ENCODE data around the gene SPSB4. TPM values are rescaled to one million over a fixed set of nuclear protein-coding genes. Genes with fewer than 3 reads are reported as not detected.

SPSB4 gene
- total RNA-seq, 4 donors from 2014 or later, result 0.12 to 5.7 (median 0.58) TPM

DNA sequence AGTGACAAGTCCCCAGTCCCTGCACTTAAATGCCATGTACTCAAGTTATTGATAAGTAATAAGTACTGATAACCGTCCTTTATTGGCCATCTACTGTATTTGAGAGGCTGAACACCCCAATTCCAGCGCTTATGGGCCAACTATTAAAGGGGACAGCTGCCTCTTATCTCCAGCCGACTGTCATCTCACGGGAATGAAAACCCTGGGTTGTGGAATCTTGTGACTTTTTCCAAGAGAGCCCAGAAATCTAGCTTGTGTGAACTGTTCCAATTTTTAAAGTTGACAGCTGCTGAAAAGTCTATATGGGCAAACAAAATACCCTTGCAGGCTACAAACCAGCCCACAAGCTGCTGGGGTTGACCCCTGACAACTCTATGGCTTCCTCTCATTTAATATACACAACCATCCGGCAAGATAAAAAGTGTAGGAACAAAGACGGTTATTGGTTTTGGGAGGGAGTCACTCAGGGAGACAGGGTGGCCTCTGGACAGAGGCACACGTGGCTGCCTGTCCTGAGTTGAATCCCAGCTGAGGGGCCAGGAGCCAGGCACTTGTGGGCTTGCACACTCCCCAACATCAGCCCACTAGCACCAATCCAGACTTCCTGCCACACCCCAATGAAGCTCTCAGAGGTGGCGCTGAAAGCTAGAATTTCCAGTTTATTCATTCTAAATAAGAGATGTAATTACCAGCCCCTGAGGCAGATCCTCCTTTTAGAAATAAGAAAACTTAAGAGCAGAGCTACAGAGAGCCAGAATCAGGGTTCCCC, 16.2 kb downstream of the SPSB4 start:
- no peak for DNase-seq (ENCODE audit: low spot score)
- no peak for ATAC-seq (ENCODE audit: low FRiP score)
- TF ChIP-seq, protein P1, sequence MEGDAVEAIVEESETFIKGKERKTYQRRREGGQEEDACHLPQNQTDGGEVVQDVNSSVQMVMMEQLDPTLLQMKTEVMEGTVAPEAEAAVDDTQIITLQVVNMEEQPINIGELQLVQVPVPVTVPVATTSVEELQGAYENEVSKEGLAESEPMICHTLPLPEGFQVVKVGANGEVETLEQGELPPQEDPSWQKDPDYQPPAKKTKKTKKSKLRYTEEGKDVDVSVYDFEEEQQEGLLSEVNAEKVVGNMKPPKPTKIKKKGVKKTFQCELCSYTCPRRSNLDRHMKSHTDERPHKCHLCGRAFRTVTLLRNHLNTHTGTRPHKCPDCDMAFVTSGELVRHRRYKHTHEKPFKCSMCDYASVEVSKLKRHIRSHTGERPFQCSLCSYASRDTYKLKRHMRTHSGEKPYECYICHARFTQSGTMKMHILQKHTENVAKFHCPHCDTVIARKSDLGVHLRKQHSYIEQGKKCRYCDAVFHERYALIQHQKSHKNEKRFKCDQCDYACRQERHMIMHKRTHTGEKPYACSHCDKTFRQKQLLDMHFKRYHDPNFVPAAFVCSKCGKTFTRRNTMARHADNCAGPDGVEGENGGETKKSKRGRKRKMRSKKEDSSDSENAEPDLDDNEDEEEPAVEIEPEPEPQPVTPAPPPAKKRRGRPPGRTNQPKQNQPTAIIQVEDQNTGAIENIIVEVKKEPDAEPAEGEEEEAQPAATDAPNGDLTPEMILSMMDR (IDR thresholded peaks at IDR 0.05), result no peak

DNA sequence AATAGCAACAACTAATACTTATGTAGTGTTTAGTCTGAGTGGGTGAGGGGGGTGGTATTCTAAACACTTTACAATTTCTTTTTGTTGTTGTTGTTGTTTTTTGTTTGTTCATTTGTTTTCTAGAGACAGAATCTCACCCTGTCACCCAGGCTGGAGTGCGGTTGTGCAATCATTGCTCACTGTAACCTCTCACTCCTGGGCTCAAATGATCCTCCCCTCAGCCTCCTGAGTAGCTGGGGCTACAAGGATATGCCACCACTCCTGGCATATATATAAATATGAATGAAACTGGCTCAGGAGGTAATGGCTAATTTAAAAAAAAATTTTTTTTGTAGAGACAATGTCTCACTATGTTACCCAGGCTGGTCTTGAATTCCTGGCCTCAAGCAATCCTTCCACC, 19.1 kb downstream of the SPSB4 start:
- TF ChIP-seq, protein P1 (IDR thresholded peaks at IDR 0.05), result no peak
- no peak for DNase-seq (ENCODE audit: low spot score)
- ATAC-seq (ENCODE audit: low FRiP score), result no peak

DNA sequence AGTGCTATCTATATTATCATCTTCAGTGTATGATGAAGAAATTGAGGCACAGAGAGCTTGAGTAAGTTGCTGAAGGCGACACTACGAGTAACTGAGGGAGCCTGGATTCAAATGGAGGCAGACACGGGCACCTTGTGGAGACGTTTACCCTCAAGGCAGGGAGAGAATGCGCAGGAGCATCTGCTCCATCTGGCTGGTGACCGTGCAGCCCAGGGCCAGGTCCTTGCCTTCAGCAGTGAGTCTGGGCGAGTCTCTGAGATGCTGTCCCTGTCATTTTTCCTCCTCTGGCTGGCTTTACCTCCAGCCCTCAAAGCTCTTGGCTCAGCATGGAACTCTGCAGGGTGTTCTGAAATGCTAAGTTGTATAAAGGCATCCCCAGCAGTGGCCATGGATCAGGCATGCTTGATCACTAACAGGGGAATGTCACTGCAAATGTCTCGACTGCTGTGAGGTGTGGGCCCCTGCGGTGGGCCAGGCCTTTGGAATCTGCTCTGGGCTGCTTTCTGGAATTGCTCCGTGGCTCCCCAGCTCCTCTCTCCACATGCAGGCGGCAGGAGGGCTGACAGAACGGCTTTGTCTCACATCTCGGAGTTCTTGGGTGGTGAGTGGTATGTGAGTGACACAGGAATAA, 19.7 kb downstream of the SPSB4 start:
- ATAC-seq (ENCODE audit: low FRiP score) (no peak), DNase-seq (ENCODE audit: low spot score) (no peak)
- TF ChIP-seq, protein P1 (IDR thresholded peaks at IDR 0.05), result no peak

DNA sequence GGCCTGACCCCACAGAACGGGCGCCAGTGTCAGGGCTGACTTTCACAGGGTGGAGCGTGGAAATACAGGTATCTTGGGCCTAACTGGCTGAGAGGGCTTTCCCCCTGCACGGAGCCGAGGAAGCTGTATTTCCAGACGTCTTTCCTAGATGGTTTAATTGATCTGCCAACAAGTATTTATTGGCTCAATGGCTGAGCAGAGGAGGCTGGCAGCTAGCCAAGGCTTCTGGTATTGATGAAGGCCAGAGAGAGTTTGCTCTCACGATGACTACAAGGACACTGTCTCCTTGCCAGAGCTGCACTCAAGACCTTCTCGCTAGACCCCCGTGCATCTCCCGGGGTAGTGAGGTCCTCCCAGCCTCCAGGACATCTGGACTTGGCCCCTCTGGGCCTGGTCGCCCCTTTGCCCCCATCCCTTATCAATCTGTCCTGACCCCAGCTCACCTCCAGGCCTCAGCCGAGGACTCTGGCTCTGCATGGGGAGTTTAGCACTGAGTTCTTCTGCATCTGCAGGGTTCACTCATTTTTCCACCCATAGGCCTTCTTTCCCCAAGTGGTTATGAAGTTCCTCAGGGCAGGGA, 20.6 kb downstream of the SPSB4 start:
- DNase-seq (ENCODE audit: low spot score) (no peak), ATAC-seq (ENCODE audit: low FRiP score) (no peak)
- TF ChIP-seq, protein P1 (IDR thresholded peaks at IDR 0.05), result no peak

DNA sequence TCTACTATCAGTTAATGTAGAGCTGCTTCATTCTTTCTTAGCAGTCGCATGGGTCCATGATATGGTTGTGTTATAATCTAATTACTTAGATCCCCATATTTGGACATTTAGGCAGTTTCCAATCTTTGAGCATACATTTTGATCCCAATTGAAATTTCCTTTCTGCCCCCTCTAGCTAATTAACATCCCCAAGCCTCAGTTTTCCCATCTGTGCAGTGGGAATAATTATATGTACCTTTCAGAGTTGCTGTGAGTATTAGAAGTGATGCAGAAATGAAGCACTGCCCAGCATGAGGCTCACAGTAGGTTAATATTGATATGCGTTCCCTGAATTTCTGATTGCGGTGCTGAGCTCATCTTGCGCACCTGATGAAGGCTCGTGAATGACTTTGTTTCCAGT, 21.8 kb downstream of the SPSB4 start:
- TF ChIP-seq, protein P1 (IDR thresholded peaks at IDR 0.05), result no peak
- ATAC-seq (ENCODE audit: low FRiP score) (no peak), DNase-seq (ENCODE audit: low spot score) (no peak)

DNA sequence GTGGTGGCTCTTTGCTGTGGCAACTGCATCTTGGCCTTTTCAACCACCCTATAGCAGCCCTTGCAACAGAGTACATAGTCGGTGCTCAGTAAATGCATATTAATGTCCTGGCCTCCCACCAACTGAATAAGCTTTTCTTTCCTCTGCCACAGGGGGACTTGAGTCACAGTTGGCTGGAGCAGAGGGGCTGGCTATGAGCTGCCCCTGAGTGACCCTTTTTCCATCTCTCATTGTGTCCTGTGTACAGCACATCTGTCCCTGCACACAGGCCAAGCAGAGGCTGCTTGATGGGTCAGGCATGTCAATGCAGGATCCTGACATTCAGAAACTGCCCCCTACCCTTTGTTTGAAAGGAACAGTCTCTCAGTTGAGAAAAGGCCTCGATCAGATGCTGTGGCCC, 22.4 kb downstream of the SPSB4 start:
- TF ChIP-seq, protein P1 (IDR thresholded peaks at IDR 0.05), result no peak
- no peak for ATAC-seq (ENCODE audit: low FRiP score)
- no peak for DNase-seq (ENCODE audit: low spot score)

Data from omental fat pad (tissue), 4 donors.